K562 (cell line): ENCODE data around the gene VPS35L. TPM values are rescaled to one million over a fixed set of nuclear protein-coding genes. Genes with fewer than 3 reads are reported as not detected.
A peak's percentile ranks its signal among the peaks of the same experiment; 100 is the strongest.

Experiments
- BRD9 ChIP-seq: fragments of 450-650 bp; IDR thresholded peaks from 2 replicates; pipeline ENCODE4 v1.6.1; 2018; ENCODE audit warnings: low read depth; ENCODE audit not compliant: partially characterized antibody
- C11orf30 ChIP-seq: fragments of 450-650 bp; IDR thresholded peaks from 2 replicates; pipeline ENCODE4 v1.6.1; 2016; ENCODE audit warnings: low read depth, mild to moderate bottlenecking
- ETV5 ChIP-seq: sonication (generic); formaldehyde crosslinking; IDR thresholded peaks from 2 replicates; pipeline ENCODE4 v1.4.0; 2020; ENCODE audit warnings: low read depth, mild to moderate bottlenecking, missing genetic modification reagents
- FOSL1 ChIP-seq: fragments of 200-800 bp; sonication (Bioruptor generic); conservative IDR thresholded peaks from 2 replicates; pipeline ENCODE4 v1.6.1; 2016; ENCODE audit warnings: missing genetic modification characterization, missing compliant biosample characterization
- JUN ChIP-seq, 2 experiments: sonication (generic) in 1 of 2; formaldehyde crosslinking in 1 of 2; IDR thresholded peaks; 2 replicates each; pipeline versions ENCODE4 v1.6.1 to v1.8.0; 2012 to 2022; ENCODE audit warnings: borderline replicate concordance in 2 of 2, mild to moderate bottlenecking in 2 of 2, improper control_type of control experiment in 1 of 2, low read depth in 1 of 2, low read length in 1 of 2, missing genetic modification reagents in 1 of 2
- MAZ ChIP-seq, 2 experiments: fragments of 450-650 bp in 1 of 2; sonication (generic) in 1 of 2; formaldehyde crosslinking; IDR thresholded peaks in 1 of 2; conservative IDR thresholded peaks in 1 of 2; 2 replicates each; pipeline versions ENCODE4 v1.4.0 to v1.5.0; 2020; ENCODE audit warnings: mild to moderate bottlenecking in 1 of 2, missing genetic modification reagents in 1 of 2
- MEF2D ChIP-seq: conservative IDR thresholded peaks from 2 replicates; pipeline ENCODE4 v1.6.1; 2016; ENCODE audit warnings: low read depth, missing genetic modification characterization, missing compliant biosample characterization
- MTA1 ChIP-seq: fragments of 450-650 bp; IDR thresholded peaks from 2 replicates; pipeline ENCODE4 v1.6.1; 2017; ENCODE audit warnings: borderline replicate concordance
- NFE2L1 ChIP-seq: fragments of 450-650 bp; IDR thresholded peaks from 2 replicates; pipeline ENCODE4 v1.6.1; 2016; ENCODE audit warnings: missing genetic modification characterization, low read depth, mild to moderate bottlenecking, missing compliant biosample characterization, moderate library complexity, borderline replicate concordance
- PCBP2 ChIP-seq: fragments of 200-400 bp; formaldehyde crosslinking; IDR thresholded peaks from 2 replicates; pipeline ENCODE4 v1.6.1; 2018; ENCODE audit warnings: low read length, low read depth, mild to moderate bottlenecking, moderate library complexity; ENCODE audit not compliant: poor library complexity, severe bottlenecking
- PRPF4 ChIP-seq: fragments of 200-400 bp; formaldehyde crosslinking; IDR thresholded peaks from one replicate; pipeline ENCODE4 v1.6.1; 2017; ENCODE audit warnings: low read length, low read depth, mild to moderate bottlenecking; ENCODE audit not compliant: insufficient read depth, poor library complexity, severe bottlenecking
- SLC30A9 ChIP-seq: fragments of 250-450 bp; sonication (Bioruptor Pico); IDR thresholded peaks from 2 replicates; pipeline ENCODE4 v1.8.0; 2022; ENCODE audit warnings: mild to moderate bottlenecking, moderate library complexity
- SNIP1 ChIP-seq: fragments of 450-650 bp; IDR thresholded peaks from 2 replicates; pipeline ENCODE4 v1.7.1; 2017; ENCODE audit warnings: low read depth, mild to moderate bottlenecking
- TEAD2 ChIP-seq: fragments of 450-650 bp; IDR thresholded peaks from 2 replicates; pipeline ENCODE4 v1.6.1; 2016; ENCODE audit warnings: missing genetic modification characterization, control low read depth, missing compliant biosample characterization
- ZEB2 ChIP-seq: fragments of 450-650 bp; IDR thresholded peaks from 2 replicates; pipeline ENCODE4 v1.6.1; 2016
- ZNF175 ChIP-seq: fragments of 200-800 bp; sonication (Bioruptor generic); IDR thresholded peaks from 2 replicates; pipeline ENCODE4 v1.6.1; 2016; ENCODE audit warnings: low read depth, mild to moderate bottlenecking, missing genetic modification characterization, missing compliant biosample characterization
- polyA plus RNA-seq, 8 experiments: library from polyadenylated mRNA; depleted of rRNA in 4 of 8; stranded (reverse) in 5 of 8; unstranded in 3 of 8; fragments of >200 nt; fragmentation: Nextera tagmentation in 2 of 8; fragmentation: Illumina TruSeq in 1 of 8; extraction: Ambion mirVana in 2 of 8; extraction: Trizol in 1 of 8; gene quantifications; 2 replicates each; pipeline versions ENCODE4 v1.2.1 to v1.2.3, GENCODE V29; 2011 to 2014; ENCODE audit warnings: inconsistent platforms in 1 of 8, missing spikeins in 1 of 8
- total RNA-seq, 7 experiments: library from RNA; depleted of rRNA in 6 of 7; stranded (reverse); fragments of >200 nt in 6 of 7; fragmentation: Illumina TruSeq in 2 of 7; extraction: Trizol in 2 of 7; gene quantifications; 2 replicates each; pipeline versions ENCODE4 v1.2.1 to v1.2.3, GENCODE V29; 2011 to 2021; ENCODE audit warnings: low replicate concordance in 1 of 7
- TF ChIP-seq, protein P1 (sequence below), 2 experiments: IDR thresholded peaks in 1 of 2; conservative IDR thresholded peaks in 1 of 2; 2 replicates each; pipeline ENCODE4 v1.6.1; 2016; ENCODE audit warnings: low read depth in 2 of 2, mild to moderate bottlenecking in 1 of 2, missing compliant biosample characterization in 1 of 2, missing genetic modification characterization in 1 of 2, moderate library complexity in 1 of 2
- TF ChIP-seq, protein P2 (sequence below), 3 experiments: IDR thresholded peaks in 2 of 3; conservative IDR thresholded peaks in 1 of 3; 2 replicates each; pipeline ENCODE4 v1.5.1; 2011 to 2012; ENCODE audit warnings: low read length in 3 of 3, mild to moderate bottlenecking in 3 of 3, control low read depth in 2 of 3, improper control_type of control experiment in 1 of 3, inconsistent platforms in 1 of 3, low read depth in 1 of 3, mixed read lengths in 1 of 3, moderate library complexity in 1 of 3; ENCODE audit not compliant: insufficient read depth in 2 of 3
- TF ChIP-seq, protein P3 (sequence below): fragments of 250-450 bp; sonication (Bioruptor Pico); IDR thresholded peaks from 2 replicates; pipeline ENCODE4 v1.8.0; 2021; ENCODE audit warnings: borderline replicate concordance, mild to moderate bottlenecking, moderate library complexity; ENCODE audit not compliant: poor library complexity, severe bottlenecking
- TF ChIP-seq, protein P4 (sequence below): fragments of 450-650 bp; IDR thresholded peaks from 2 replicates; pipeline ENCODE4 v1.6.1; 2016; ENCODE audit warnings: low read depth, mild to moderate bottlenecking, moderate library complexity

The VPS35L gene
- total and polyA plus RNA-seq, 9 of the 15 experiments (the other 6 are each of a cell fraction or from before 2014, with no cell fraction given) = 10.2 to 30.4 (median 20.1) TPM

DNA sequence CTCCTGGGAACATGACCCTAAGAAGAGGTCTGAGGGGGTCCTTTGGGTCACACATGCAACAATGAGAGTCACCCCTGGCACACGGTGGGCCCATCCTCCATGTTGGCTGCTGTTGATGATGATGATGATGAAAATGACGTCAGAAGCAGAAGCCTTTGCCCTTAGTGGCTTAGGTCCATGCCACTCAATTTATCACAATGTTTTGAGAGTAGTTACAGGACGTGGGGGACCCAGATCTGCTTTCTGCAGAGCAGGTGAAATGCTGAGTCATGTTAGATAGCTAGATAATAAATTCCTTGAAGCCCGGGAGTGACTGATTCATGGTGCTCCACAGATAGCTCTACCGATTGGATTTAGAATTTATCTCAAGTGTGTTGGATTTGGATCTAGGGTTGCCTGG is 53.9 kb downstream of the VPS35L start (continued):
- TF ChIP-seq, protein P1, sequence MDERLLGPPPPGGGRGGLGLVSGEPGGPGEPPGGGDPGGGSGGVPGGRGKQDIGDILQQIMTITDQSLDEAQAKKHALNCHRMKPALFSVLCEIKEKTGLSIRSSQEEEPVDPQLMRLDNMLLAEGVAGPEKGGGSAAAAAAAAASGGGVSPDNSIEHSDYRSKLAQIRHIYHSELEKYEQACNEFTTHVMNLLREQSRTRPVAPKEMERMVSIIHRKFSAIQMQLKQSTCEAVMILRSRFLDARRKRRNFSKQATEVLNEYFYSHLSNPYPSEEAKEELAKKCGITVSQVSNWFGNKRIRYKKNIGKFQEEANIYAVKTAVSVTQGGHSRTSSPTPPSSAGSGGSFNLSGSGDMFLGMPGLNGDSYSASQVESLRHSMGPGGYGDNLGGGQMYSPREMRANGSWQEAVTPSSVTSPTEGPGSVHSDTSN (CRISPR knock-in tag; IDR thresholded peaks at IDR 0.05; ENCODE audit: low read depth) = 0 out of 2 replicates have a peak, but pooled peaks have one; percentile 20
- TF ChIP-seq, protein P1 (tag; conservative IDR thresholded peaks at IDR 0.05; ENCODE audit: low read depth) = peak; percentile 59
- TF ChIP-seq SNIP1 (no peak), MTA1 (0 out of 2 replicates have a peak, but pooled peaks have one; percentile 53), PCBP2 (no peak), ETV5 (CRISPR knock-in tag) (no peak), SLC30A9 (CRISPR knock-in tag) (no peak), TEAD2 (no peak), C11orf30 (peak; percentile 87), JUN (IDR thresholded peaks at IDR 0.05; ENCODE audit: borderline replicate concordance, low read depth, low read length) (no peak), JUN (CRISPR knock-in tag; IDR thresholded peaks at IDR 0.05; ENCODE audit: borderline replicate concordance) (no peak), FOSL1 (0 out of 2 replicates have a peak, but pooled peaks have one; percentile 34), BRD9 (no peak), PRPF4 (no peak), ZNF175 (CRISPR knock-in tag) (no peak), MEF2D (no peak), NFE2L1 (tag) (peak; percentile 80), ZEB2 (0 out of 2 replicates have a peak, but pooled peaks have one; percentile 15), MAZ (CRISPR knock-in tag; conservative IDR thresholded peaks at IDR 0.05 in 1 of 2, IDR thresholded peaks at IDR 0.05 in 1 of 2) (no peak)
- TF ChIP-seq, protein P2, sequence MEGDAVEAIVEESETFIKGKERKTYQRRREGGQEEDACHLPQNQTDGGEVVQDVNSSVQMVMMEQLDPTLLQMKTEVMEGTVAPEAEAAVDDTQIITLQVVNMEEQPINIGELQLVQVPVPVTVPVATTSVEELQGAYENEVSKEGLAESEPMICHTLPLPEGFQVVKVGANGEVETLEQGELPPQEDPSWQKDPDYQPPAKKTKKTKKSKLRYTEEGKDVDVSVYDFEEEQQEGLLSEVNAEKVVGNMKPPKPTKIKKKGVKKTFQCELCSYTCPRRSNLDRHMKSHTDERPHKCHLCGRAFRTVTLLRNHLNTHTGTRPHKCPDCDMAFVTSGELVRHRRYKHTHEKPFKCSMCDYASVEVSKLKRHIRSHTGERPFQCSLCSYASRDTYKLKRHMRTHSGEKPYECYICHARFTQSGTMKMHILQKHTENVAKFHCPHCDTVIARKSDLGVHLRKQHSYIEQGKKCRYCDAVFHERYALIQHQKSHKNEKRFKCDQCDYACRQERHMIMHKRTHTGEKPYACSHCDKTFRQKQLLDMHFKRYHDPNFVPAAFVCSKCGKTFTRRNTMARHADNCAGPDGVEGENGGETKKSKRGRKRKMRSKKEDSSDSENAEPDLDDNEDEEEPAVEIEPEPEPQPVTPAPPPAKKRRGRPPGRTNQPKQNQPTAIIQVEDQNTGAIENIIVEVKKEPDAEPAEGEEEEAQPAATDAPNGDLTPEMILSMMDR (IDR thresholded peaks at IDR 0.05 in 2 of 3, conservative IDR thresholded peaks at IDR 0.05 in 1 of 3; ENCODE audit: insufficient read depth in 2 of 3, low read depth in 1 of 3, low read length in 3 of 3) = no peak
- TF ChIP-seq, protein P3, sequence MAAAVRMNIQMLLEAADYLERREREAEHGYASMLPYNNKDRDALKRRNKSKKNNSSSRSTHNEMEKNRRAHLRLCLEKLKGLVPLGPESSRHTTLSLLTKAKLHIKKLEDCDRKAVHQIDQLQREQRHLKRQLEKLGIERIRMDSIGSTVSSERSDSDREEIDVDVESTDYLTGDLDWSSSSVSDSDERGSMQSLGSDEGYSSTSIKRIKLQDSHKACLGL (CRISPR knock-in tag) = no peak
- TF ChIP-seq, protein P4, sequence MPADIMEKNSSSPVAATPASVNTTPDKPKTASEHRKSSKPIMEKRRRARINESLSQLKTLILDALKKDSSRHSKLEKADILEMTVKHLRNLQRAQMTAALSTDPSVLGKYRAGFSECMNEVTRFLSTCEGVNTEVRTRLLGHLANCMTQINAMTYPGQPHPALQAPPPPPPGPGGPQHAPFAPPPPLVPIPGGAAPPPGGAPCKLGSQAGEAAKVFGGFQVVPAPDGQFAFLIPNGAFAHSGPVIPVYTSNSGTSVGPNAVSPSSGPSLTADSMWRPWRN = no peak
